HG03442 (cell line): ENCODE data around the gene TIMM13.
"Not testable (repeated sequence)": the region's sequence is repeated elsewhere in the genome, so short reads cannot be mapped to it uniquely, and the experiment has no call there.

Experiments used
- ATAC-seq: cut with Tn5 transposase; IDR thresholded peaks from one replicate; pipeline ENCODE4 v1.9.1; 2021; ENCODE audit warnings: mild to moderate bottlenecking, moderate library complexity; ENCODE audit not compliant: unreplicated experiment

Gene TIMM13

GRCh38 chr19:2427429-2428320, at the start of gene TIMM13:
TIMM13 (minus strand) TSS chr19:2427586; CDS start chr19:2427533, 53 bp downstream.
- peak; percentile 82 for ATAC-seq

- no peak for ATAC-seq
Observed at GRCh38 chr19:2476451-2477140, 49.2 kb upstream of the TIMM13 start.

DNA sequence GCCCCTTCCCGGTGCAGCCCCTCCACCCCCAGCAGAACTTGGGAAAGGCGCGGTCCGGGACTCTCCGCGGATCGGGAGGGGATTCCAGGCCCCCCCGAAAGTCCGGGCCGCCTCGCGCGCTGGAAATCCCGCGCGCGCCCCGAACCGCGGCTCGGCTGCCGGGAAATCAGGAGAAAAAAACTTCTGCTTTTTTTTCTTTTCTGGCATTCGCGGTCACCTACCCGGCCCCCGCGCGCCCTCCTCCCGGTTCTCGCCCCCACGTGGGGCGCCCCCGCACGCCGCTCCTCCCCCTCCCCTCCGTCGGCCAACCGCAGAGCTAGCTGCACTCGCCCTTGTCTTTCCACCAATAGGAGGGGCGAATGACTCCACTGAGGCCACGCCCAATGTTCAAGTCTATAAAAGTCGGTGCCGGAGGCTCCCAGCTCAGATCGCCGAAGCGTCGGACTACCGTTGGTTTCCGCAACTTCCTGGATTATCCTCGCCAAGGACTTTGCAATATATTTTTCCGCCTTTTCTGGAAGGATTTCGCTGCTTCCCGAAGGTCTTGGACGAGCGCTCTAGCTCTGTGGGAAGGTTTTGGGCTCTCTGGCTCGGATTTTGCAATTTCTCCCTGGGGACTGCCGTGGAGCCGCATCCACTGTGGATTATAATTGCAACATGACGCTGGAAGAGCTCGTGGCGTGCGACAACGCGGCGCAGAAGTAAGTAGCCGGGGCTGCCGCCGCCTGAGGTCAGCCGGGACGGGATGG, 48.5 kb upstream of the TIMM13 start, which contains the start of gene GADD45B:
GADD45B (plus strand) TSS at position 426 of the 749 bp plus-strand sequence; CDS start at position 658, 232 bp downstream.
- peak; percentile 56 for ATAC-seq

- ATAC-seq: peak; percentile 1
Observed at GRCh38 chr19:2475018-2475701, 47.8 kb upstream of the TIMM13 start.

- peak; percentile 26 for ATAC-seq
Observed at GRCh38 chr19:2474232-2475017, 47.0 kb upstream of the TIMM13 start.

DNA sequence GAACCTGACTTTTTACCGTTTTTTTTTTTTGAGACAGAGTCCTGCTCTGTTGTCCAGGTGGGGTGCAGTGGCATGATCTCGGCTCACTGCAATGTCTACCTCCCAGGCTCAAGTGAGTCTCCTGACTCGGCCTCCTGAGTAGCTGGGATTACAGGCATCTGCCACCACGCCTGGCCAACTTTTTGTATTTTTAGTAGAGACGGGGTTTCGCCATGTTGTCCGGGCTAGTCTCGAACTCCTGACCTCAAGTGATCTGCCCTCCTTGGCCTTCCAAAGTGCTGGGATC, 42.5 kb upstream of the TIMM13 start:
- ATAC-seq: not testable (repeated sequence)

DNA sequence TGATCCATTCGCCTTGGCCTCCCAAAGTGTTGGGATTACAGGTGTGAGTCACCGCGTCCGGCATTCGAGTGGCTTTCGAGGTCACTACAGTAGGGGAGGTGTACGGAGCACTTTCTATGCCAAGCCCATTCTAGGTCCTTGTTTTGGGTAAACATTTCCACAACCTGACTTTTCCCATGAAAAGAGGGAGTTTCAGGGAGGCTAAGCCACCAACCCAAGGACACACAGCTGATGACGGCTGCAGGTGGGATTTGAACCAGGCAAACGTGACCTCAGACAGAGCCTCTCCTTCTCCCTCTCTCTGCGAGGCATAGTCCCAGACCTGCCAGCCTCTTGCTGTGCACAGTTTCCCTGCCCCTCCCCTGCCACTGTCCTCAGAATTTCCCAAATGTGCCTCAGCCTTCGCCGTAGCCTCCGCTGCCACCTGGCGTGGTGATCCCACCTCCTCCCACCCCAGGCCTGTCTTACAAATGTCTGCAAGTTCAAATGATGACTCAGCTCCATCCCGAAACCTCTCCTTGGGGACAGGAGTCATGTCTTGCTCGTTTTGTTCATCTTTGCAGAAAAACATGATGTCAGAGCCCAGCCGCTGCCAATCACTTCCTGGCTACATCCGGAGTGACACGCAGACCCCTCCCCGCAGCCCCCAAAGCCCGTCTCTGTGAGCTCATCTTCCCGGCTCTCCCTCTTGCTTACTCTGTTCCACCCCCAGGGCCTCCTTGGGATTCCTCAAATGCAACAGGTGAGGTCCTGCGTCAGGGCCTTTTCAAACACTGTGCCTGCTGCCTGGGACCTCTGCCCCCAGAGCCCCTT, 41.9 kb upstream of the TIMM13 start:
- no peak for ATAC-seq

DNA sequence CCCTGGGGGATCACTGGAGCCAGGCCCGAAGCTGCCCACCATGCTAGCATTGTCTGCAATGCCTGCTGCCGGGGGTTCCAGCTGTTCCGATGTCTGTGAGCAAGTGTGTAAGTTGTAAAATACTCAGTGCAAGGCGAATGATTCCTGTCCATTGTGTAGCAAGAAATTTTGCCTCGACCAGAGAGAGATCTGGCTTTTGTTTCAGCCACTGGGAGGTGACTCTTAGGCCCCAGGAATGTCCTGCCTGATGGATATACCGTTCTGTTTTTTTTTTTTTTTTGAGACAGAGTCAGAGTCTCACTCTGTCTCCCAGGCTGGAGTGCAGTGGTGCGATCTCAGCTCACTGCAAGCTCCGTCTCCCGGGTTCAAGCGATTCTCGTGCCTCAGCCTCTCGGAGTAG, 41.2 kb upstream of the TIMM13 start:
- ATAC-seq: no peak

GRCh38 chr19:2464389-2464788, 37.0 kb upstream of the TIMM13 start:
- no peak for ATAC-seq

DNA sequence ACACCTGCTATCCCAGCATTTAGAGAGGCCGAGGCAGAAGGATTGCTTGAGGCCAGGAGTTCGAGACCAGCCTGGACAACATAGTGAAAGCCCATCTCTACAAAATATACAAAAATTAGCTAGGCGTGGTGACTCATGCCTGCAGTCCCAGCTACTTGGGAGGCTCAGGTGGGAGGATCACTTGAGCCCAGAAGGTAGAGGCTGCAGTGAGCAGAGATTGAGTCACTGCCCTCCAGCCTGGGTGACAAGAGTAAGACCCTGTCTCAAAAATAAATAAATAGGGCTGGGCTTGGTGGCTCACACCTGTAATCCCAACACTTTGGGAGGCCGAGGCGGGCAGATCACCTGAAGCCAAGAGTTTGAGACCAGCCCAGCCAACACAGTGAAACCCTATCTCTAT, 36.3 kb upstream of the TIMM13 start:
- not testable (repeated sequence) for ATAC-seq

DNA sequence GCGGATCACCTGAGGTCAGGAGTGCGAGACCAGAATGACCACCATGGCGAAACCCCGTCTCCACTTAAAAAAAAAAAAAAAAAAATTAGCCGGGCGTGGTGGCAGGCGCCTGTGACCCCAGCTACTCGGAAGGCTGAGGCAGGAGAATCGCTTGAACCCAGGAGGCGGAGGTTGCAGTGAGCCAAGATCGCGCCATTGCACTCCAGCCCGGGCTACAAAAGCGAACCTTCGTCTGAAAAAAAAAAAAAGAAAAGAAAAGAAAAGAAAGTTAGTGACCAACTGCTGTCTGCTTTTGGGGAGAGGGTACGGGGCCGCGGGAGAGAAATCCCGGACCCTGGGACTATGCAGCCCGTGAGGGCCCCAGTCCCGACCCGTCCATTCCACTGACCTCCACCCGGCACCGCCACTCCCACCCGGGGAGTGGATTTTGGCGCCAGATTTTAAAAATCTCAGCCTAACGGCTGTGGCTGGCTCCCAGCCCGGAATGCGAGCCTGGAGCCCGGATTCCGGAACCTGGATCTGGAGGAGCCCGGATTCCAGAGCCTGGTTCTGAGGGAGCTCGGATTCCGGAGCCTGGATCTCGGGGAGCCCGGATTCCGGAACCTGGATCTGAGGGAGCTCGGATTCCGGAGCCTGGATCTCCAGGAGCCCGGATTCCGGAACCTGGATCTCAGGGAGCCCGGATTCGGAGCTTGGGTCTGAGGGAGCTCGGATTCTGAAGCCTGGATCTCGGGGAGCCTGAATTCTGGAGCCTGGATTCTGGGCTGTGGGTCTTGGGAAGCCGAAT, 35.4 kb upstream of the TIMM13 start:
- ATAC-seq: no peak

DNA sequence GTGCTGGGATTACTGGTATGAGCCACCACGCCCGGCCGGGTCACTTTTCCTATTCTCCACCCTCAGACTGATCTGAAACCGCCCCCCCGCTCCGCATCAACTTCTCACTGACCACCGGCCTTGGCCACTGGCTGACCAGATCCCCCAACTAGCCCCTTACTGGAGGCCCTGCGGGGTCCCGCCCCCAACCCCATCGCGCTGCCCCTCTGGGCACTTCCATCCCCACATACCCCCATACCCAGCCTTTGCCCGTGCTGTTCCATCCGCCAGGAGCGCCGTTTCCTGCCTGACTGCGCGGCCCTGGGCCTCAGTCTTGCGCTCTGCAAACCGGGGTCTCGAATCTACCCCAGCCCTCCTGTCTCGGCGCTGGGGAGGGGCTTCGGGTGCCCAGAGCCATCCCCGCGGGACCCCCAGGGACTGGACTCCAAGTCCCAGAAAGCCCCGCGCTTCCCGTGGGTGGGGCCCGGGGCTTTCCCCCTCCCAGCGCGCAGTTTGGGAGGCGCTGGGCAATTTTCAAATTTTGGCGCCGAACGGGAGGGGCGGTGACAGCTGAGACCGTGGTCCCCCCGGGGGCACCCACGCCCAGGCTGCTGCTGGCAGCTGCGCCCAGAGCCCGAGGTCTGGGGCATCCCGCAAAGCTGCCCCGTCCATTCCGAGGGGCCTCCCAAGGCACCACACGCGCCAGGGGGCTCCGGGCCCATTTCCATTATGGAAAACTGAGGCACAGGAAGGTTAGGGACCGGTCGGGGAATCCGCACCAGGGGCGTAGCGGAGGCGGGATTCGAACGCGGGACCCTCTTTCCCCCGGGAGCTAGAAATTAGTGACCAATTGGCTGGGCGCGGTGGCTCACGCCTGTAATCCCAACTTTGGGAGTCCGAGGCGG, 34.6 kb upstream of the TIMM13 start:
- peak; percentile 46 for ATAC-seq

GRCh38 chr19:2460245-2460644, 32.9 kb upstream of the TIMM13 start:
- ATAC-seq: no peak

DNA sequence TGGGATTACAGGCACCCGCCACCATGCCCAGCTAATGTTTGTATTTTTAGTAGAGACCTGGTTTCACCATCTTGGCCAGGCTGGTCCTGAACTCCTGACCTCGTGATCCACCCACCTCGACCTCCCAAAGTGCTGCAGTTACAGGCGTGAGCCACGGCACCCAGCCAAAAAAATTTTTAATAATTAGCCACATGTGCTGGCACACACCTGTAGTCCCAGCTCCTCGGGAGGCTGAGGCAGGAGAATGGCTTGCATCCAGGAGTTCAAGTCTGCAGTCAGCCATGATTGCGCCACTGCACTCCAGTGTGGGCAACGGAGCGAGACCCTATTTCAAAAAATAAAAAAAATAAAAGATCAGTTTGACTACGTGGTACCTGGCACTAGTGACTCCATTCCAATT, 31.4 kb upstream of the TIMM13 start:
- not testable (repeated sequence) for ATAC-seq

DNA sequence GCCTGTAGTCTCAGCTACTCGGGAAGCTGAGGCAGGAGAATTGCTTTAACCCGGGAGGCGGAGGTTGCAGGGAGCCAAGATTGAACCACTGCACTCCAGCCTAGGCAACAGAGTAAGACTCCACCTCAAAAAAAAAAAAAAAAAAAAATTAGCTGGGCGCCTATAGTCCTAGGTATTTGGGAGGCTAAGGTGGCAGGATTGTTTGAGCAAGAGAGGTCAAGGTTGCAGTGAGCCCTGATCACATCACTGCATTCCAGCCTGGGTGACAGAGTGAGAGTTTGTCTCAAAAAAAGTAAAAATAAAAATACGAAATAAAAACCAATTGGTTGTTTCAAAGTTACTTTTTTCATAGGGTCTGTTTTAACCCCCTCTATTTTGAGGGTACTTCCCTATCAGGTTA, 30.7 kb upstream of the TIMM13 start:
- no peak for ATAC-seq

GRCh38 chr19:2457394-2458037, 30.1 kb upstream of the TIMM13 start:
- no peak for ATAC-seq
